Upper lobe of right lung (tissue), 1 donor: Measurements from ENCODE around the gene RNF167. TPM values are rescaled to one million over a fixed set of nuclear protein-coding genes. Genes with fewer than 3 reads are reported as not detected.
A peak's percentile ranks its signal among the peaks of the same experiment; 100 is the strongest.

Source experiments
- ATAC-seq: fragments of 200-7000 bp; cut with Tn5 transposase; one replicate; pipeline ENCODE4 v1.9.1; 2020; ENCODE audit warnings: mild to moderate bottlenecking, moderate library complexity
- DNase-seq: peaks from one replicate; pipeline ENCODE4 v3.0.0-alpha.2; 2020
- H3K27ac ChIP-seq: fragments of 200-600 bp; one replicate; pipeline ENCODE4 v1.8.0; 2022
- H3K27me3 ChIP-seq: fragments of 200-600 bp; one replicate; pipeline ENCODE4 v1.8.0; 2022; ENCODE audit warnings: mild to moderate bottlenecking
- H3K36me3 ChIP-seq: fragments of 200-600 bp; one replicate; pipeline ENCODE4 v1.8.0; 2022
- H3K4me1 ChIP-seq: fragments of 200-600 bp; one replicate; pipeline ENCODE4 v1.8.0; 2022
- H3K4me3 ChIP-seq: fragments of 200-600 bp; one replicate; pipeline ENCODE4 v1.8.0; 2022; ENCODE audit warnings: mild to moderate bottlenecking
- H3K9me3 ChIP-seq: fragments of 200-600 bp; one replicate; pipeline ENCODE4 v1.8.0; 2022
- CTCF ChIP-seq: fragments of 200-600 bp; IDR thresholded peaks from one replicate; pipeline ENCODE4 v1.8.0; 2022; ENCODE audit warnings: antibody characterized with exemption
- intact Hi-C: fragments of 100-400 bp; cut with DNase I; formaldehyde crosslinking; loops from one replicate; pipeline ENCODE4 v1.11.0; 2022
- microRNA-seq: library from miRNA; unstranded; fragments of <30 nt; microRNA quantifications from one replicate; pipeline ENCODE4 v1.2.0, GENCODE V29; 2020; ENCODE audit warnings: borderline microRNAs expressed
- total RNA-seq: library from RNA; stranded (reverse); fragmentation: NEBNext Ultra II Directional; extraction: Animal tissue kit (Norgen Biotek cat#: 25700); gene quantifications from one replicate; pipeline ENCODE4 v1.2.1, GENCODE V29; 2021
- donor health status: DM: no; HTN: yes; CAD: no; lungs with severe emphysema.

The RNF167 gene
- total RNA-seq, 1 donor from 2014 or later = 92.9 TPM

GRCh38 chr17:4986403-4986802 is 46.3 kb downstream of the RNF167 start:
- H3K4me1 ChIP-seq = peaks cover 15% of the 10 kb centered on the region
- H3K27me3 ChIP-seq = no peaks in the 10 kb centered on the region
- DNase-seq (no peak), ATAC-seq (peak; percentile 1)
- intact Hi-C loops = loop anchor here (10.0 kb wide), 1 partner anchor 78 kb away; no protein-coding TSS in a partner anchor
- peaks cover 21% of the 10 kb centered on the region for H3K36me3 ChIP-seq
- H3K27ac ChIP-seq = peak overlapping the region; percentile 93
- TF ChIP-seq CTCF = no peak
- H3K4me3 ChIP-seq = peak overlapping the region; percentile 91
- no peaks in the 10 kb centered on the region for H3K9me3 ChIP-seq

- Histone ChIP-seq H3K27ac (peak within 1 kb of the TSS; percentile 93), H3K9me3 (no peaks in the 10 kb centered on the region), H3K4me1 (peaks cover 15% of the 10 kb centered on the region), H3K36me3 (peaks cover 17% of the 10 kb centered on the region), H3K4me3 (peak within 1 kb of the TSS; percentile 91), H3K27me3 (no peaks in the 10 kb centered on the region)
- TF ChIP-seq CTCF = peak; percentile 69
- ATAC-seq (peak; percentile 94), DNase-seq (peak; percentile 96)
- intact Hi-C loops = loop anchor here (10.0 kb wide), 1 partner anchor 78 kb away; no protein-coding TSS in a partner anchor
Observed at GRCh38 chr17:4986951-4987766, 47.1 kb downstream of the RNF167 start, which contains the start of gene CAMTA2. TSS of gene CAMTA2 (minus strand) at chr17:4987675. CDS start at chr17:4986222, 1,453 bp downstream.

GRCh38 chr17:4987767-4988567 is 47.9 kb downstream of the RNF167 start:
- DNase-seq (no peak), ATAC-seq (no peak)
- intact Hi-C loops = loop anchor here (10.0 kb wide), 1 partner anchor 77 kb away; no protein-coding TSS in a partner anchor
- peak overlapping the region; percentile 91 for H3K4me3 ChIP-seq
- H3K36me3 ChIP-seq = peaks cover 8% of the 10 kb centered on the region
- H3K4me1 ChIP-seq = peaks cover 15% of the 10 kb centered on the region
- no peaks in the 10 kb centered on the region for H3K27me3 ChIP-seq
- peak overlapping the region; percentile 93 for H3K27ac ChIP-seq
- H3K9me3 ChIP-seq = no peaks in the 10 kb centered on the region
- TF ChIP-seq CTCF = no peak

GRCh38 chr17:4994081-4994595 is 54.1 kb downstream of the RNF167 start:
- no peak overlapping the region for H3K4me3 ChIP-seq
- no peaks in the 10 kb centered on the region for H3K36me3 ChIP-seq
- H3K4me1 ChIP-seq = peaks cover 6% of the 10 kb centered on the region
- no peak for TF ChIP-seq CTCF
- no peaks in the 10 kb centered on the region for H3K27me3 ChIP-seq
- intact Hi-C loops = no loop called here
- ATAC-seq (no peak), DNase-seq (no peak)
- no peak overlapping the region for H3K27ac ChIP-seq
- H3K9me3 ChIP-seq = no peaks in the 10 kb centered on the region

Small RNA genes lying within 50 kb of the gene (microRNA-seq; reads per million reads assigned to microRNA genes)
- gene MIR6864 = not detected
- gene MIR6865 = not detected

Other genes with a start within 250 kb of the RNF167 start
- gene PELP1, start 236.1 kb upstream of the RNF167 start, total RNA-seq = 39.0 TPM
- 131 TPM for gene ARRB2, start 229.6 kb upstream of the RNF167 start, total RNA-seq
- gene MED11, start 208.8 kb upstream of the RNF167 start, total RNA-seq = 23.2 TPM
- gene ZMYND15, start 200.4 kb upstream of the RNF167 start, total RNA-seq = 9.6 TPM
- 169 TPM for gene CXCL16, start 200.3 kb upstream of the RNF167 start, total RNA-seq
- not detected for gene TM4SF5, start 168.4 kb upstream of the RNF167 start, total RNA-seq
- gene VMO1, start 153.9 kb upstream of the RNF167 start, total RNA-seq = 5.6 TPM
- not detected for gene GLTPD2, start 151.3 kb upstream of the RNF167 start, total RNA-seq
- 91.0 TPM for gene PSMB6, start 144.1 kb upstream of the RNF167 start, total RNA-seq
- 33.4 TPM for gene PLD2, start 133.1 kb upstream of the RNF167 start, total RNA-seq
- gene MINK1, start 106.9 kb upstream of the RNF167 start, total RNA-seq = 121 TPM
- gene C17orf107, start 40.7 kb upstream of the RNF167 start, total RNA-seq = 2.7 TPM
- 0.98 TPM for gene CHRNE, start 37.2 kb upstream of the RNF167 start, total RNA-seq
- 0.55 TPM for gene GP1BA, start 8.0 kb upstream of the RNF167 start, total RNA-seq
- 55.0 TPM for gene SLC25A11, start 222 bp upstream of the RNF167 start, total RNA-seq
- gene PFN1, start 8.3 kb downstream of the RNF167 start, total RNA-seq = 457 TPM
- 8.6 TPM for gene ENO3, start 10.9 kb downstream of the RNF167 start, total RNA-seq
- 64.8 TPM for gene SPAG7, start 27.5 kb downstream of the RNF167 start, total RNA-seq
- gene CAMTA2, start 47.4 kb downstream of the RNF167 start, total RNA-seq = 55.8 TPM
- gene INCA1, start 57.3 kb downstream of the RNF167 start, total RNA-seq = 4.5 TPM
- gene KIF1C, start 57.7 kb downstream of the RNF167 start, total RNA-seq = 254 TPM
- 0.26 TPM for gene SLC52A1, start 95.2 kb downstream of the RNF167 start, total RNA-seq
- gene ZFP3, start 138.2 kb downstream of the RNF167 start, total RNA-seq = 6.7 TPM
- gene ZNF232, start 171.6 kb downstream of the RNF167 start, total RNA-seq = 8.0 TPM
- gene USP6, start 175.8 kb downstream of the RNF167 start, total RNA-seq = 0.14 TPM